Kidney capillary endothelial cell (primary cell): ENCODE results near the gene TNNC1.
A peak's percentile ranks its signal among the peaks of the same experiment; 100 is the strongest.

ENCODE experiments used
- DNase-seq: peaks from one replicate; pipeline ENCODE4 v3.0.0-alpha.2; 2018; ENCODE audit warnings: low spot score

Gene TNNC1

DNA sequence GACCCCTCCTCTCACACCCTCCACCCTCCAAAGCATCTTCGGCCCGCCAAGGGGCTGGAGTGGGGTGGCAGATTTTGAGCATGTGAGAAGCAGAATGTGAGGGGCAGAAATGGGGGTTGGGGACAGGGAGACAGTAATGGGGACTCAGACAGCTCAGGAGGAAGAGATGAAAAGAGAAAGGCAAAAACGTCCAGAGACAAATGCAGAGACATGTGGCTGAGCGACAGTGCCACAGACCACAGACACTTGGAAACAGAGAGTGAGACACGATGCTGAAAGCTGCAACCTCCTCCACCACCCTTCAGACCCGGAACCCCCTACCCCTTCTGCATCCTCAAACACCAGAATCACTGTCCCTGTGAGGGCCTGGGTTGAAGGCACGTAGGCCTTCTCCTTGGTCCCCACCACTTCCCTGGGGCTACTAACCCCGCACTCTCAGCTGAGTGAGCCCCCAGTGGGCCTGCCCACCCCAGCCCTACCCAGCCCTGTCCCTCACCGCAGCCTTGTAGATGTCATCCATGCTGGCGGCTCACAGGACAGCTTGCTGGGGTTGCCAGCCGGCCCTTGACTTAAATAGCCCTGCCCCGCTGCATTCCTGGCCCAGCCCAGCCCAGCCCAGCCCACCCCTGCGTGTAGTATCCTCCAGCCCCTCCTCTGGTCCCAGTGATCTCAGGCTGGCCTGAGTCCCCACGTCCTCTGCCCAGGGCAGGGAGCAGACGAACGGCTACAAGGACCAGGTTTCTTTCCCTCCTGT, at the start of gene TNNC1:
Gene TNNC1 (minus strand): TSS at position 546 of the 754 bp plus-strand sequence. CDS start 26 bp downstream, at position 520.
- DNase-seq = no peak

DNA sequence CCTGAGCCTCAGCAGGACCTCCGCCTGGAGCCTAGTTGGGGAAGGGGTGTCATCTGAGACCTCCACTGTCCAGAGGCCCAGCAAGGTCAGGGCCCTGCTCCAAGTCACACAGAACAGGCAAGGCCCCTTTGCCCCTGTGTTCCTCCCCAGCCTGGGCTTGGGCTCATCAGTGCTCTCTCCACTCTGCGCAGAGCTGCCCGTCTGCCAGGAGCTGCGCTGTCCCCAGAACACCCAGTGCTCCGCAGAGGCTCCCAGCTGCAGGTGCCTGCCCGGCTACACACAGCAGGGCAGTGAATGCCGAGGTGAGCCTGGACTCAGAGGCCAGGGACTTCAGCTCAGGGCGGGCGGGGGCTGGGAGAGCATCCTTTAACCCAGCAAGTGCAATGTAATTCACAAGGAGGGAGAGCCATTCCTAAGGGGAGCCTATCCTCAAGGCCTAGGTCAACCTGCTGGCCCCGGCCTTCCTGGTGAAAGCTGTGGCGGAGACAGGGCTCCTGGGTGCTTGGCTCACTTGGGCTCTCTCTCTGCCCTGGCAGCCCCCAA, 49.0 kb upstream of the TNNC1 start:
- DNase-seq = no peak

DNA sequence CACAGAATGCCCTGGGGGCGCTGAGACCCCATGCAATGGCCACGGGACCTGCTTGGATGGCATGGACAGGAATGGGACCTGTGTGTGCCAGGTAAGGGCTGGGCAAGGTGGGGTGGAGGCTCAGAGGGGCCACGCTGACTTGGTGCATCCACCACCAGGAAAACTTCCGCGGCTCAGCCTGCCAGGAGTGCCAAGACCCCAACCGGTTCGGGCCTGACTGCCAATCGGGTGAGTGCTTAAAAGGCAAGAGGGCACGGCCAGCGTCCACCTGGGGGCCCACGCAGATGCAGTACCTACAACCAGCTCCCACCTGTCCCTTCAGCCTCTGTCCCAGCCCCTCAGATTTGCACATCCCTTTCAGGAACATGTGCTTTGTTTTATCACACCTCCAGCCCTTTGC, 48.2 kb upstream of the TNNC1 start:
- no peak for DNase-seq

DNA sequence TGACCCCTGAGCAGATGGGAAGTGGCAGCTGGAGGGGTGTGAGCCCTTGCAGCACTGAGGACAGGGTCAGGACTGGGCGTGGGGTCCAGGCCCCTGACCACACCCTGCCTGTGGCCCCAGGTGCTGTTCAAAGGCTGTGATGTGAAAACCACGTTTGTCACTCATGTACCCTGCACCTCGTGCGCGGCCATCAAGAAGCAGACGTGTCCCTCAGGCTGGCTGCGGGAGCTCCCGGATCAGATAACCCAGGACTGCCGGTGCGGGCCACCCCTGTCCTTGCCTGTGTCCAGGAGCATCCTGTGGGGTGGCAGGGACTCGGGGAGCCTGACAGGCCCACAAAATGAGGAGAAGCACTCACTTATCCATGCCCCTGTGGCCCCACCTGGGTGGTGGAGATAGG, 47.2 kb upstream of the TNNC1 start:
- no peak for DNase-seq

DNA sequence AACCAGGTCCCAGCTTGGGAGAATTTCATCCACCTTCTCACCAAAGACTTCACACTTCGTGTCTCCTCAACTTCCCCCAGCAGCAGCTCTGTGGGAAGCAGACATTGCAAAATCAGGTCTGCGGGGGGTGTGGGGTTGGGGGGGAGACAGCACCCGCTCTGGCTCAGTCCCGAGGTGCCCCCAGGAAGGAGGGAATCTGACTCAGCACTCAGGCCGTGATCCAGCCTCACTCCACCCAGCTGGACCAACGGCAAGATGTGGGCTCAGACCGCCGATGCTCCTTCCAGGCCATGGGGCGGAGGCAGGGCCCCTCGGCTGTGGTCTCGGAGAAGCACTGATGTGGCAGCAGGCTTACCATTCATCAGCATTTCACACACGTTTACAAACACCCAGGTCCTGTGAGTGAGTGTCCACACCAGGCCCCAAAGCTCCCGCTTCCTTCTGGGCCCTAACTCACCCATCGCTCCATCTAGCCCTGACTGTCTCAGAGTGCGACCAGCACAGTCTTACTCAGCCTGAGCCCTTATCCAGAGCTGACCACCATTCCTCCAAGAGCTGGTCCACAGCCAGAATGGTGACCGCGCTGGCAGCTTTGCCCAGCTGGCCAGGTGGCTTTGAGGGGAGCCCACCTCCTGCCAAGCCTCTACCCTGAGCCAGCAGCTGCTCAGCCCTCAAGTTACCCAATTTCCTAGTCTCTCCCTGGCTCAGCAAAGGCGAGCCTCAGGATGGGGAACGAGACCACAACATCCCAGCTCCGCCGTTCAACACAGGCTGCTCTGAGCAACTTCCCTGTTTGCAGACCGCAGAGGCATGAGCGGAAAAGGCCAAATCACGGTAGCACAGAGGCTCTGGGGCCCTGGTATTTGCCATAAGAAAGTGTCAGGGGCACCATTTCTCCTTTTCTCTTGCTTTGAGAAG, 44.6 kb upstream of the TNNC1 start:
- no peak for DNase-seq

DNA sequence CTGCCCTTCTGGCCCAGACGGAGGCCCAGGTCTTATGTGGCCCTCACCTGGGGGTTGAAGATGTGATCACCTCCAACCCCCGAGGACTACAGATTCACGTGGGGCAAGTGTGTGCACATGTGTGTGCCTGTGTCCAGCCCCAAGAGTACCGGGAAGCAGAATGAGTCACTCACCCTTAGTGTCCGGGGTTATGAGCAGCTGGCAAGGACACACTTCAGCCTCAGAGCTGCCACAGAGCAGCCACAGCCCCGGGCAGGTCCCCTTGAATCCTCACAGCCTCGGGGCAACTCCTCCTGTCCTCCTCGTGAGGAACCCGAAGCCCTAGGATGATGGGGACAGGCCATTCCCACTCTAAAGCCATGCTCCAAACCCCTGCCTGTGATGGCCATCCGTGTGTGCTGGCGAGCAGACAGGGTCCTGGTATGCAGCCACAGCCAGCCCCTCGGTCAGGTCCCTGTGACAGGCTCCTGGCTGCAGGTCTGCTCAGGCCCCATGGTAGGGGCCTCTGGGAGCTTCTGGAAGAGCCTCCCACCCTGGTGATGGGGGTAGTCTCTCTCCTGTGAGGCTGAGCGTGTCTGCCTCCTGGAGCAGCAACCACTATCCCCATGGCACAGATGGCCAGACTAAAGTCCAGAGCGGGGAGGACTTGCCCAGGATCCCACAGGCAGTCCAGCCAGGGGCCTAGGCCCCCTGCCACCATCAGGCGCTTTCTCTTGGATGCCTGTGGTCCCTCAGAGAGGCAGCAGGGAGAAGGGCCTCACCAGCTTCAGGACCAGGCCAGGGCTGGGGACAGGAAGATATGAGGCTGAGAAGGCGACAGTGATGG, 42.1 kb upstream of the TNNC1 start:
- DNase-seq = peak; percentile 72

DNA sequence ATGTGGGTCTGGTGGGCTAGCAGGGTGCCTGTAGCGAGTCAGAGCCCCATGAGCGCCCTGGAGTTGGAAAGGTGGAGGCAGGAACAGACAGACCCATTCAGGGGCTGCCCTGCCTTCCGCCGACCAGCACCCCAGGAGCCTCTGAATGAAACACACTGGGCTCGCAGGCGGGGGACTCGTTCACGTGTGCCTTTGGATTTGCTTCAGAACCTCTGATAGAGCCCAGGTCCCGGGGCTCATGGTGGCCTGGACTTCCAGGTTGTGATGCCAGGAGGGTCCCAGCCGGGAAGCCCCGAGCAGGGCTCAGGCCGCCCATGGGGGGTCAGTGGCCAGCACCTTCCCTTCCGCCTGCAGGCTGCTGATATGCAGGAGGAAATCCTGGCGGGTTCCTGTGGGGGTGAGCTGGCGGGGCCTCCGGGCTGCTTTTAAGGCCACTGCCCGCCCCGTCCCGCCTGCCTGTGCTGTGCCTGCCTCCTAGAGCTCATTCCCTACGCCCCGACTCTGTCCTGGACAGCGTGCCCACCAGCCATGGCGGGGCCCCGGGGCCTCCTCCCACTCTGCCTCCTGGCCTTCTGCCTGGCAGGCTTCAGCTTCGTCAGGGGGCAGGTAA, 41.1 kb upstream of the TNNC1 start, which contains the start of gene STAB1:
Gene STAB1 (plus strand): TSS at position 453 of the 610 bp plus-strand sequence. CDS start 76 bp downstream, at position 529.
- peak; percentile 88 for DNase-seq

DNA sequence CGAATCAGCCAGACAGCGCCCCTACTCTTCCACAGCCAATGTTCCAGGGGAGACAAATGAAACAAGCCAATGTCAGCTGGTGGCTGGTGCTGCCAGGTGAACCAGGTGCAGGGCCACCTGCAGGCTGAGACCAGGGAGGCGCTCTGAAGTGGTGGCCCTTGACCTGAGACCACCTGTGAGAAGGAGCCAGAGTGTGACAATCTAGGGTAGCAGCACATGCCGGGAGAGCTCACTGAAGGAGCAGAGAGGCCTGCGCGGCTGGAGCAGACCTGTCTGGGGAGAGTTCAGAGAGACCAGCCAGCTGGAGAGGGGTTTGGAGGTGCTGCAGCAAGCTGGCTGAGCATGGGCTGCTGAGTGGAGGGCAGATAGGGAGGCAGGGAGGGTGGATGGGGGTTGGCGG, 40.6 kb upstream of the TNNC1 start:
- DNase-seq = peak; percentile 9

DNA sequence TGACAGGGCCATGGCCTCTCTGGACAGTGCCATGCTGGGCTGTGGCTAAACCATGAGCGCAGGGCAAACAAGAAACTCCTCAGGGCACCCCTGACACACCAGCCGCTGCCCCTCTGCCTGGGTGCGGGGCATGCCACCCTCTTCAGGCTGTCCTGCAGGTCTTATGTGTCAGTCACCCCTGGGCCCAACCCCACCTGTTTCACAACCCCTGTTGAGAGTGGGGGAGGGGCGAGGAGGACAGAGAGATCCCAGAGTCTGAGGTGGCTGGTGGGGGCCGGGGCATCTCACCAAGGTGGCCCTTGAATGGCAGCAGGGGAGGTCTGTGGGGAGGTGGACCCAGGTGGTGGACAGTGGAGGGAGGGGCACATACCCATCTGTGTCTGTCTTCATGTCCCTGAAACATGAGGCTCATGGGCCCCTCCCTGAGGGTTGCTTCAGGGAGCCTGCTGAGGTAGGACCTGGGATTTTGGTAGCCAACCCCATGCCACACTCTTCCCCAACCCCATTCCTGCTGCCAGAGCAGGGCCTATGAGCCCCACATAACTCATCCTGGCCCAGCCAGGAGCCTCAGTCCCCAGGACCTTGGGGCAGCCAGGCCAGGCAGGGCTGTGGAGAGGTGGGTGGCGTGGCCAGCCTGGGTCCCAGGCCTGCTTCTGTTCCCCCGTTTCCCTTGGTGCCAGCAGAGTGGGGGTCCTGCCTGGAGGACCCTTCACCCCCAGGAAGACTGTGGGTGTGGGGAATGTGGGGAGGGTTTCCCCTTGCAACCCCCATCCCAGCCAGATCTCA, 39.6 kb upstream of the TNNC1 start:
- no peak for DNase-seq

DNA sequence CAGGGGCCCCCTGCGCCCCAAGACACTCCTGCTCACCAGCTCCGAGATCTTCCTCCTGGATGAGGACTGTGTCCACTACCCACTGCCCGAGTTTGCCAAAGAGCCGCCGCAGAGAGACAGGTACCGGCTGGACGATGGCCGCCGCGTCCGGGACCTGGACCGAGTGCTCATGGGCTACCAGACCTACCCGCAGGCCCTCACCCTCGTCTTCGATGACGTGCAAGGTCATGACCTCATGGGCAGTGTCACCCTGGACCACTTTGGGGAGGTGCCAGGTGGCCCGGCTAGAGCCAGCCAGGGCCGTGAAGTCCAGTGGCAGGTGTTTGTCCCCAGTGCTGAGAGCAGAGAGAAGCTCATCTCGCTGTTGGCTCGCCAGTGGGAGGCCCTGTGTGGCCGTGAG, 38.2 kb upstream of the TNNC1 start:
- DNase-seq = no peak

DNA sequence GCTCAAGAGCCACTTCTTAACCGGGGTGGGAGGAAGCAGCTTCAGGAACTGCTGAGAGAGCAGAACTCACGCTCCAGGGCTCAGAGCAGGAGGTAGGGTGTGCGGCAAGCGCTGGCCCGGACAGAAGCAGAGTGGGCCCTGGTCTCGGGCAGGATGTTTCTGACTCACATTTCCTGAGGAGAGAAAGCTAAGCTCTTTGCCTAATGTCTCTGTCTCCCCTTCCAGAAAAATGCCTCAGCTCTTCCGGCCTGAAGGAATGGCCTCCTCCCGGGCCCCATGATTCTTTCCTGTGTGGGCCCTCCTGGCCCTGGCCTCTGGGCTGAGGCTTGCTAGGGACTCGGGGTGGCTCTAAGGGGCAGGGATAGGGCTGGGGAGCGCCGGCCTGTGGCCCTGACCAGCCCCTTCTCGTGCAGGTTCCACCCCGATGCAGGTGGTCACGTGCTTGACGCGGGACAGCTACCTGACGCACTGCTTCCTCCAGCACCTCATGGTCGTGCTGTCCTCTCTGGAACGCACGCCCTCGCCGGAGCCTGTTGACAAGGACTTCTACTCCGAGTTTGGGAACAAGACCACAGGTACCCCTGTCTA, 37.2 kb upstream of the TNNC1 start:
- DNase-seq = peak; percentile 95

DNA sequence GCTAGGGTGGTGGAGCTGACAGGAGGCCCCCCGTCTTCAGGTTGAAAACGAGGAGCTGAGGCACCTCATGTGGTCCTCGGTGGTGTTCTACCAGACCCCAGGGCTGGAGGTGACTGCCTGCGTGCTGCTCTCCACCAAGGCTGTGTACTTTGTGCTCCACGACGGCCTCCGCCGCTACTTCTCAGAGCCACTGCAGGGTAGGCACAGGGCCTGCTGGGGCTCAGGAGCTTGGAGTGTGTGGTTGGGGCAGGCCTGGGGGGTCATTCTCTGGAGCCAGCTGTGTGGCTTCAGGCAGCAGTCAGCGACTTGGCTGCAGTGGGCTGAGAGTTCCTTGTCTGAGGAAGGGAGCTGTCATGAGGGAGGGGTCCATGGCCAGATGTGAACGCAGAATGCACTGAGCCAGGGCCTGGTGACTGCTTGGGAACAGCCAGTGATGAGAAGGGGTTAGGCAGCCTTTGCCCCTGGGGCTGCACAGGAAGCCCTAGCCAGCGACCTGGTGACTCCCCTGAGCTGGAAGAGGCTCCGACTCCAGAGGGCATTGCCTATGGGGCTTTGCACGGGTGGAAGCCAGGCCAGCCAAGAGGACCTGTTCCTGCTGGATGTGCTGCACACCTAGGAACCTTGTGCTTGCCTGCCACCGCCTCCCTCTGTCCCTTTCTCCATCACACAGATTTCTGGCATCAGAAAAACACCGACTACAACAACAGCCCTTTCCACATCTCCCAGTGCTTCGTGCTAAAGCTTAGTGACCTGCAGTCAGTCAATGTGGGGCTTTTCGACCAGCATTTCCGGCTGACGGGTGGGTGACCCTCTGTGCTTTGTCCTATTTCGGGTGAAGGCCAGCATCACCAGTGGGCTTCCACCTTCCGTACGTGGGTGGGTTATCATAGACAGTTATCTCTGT, 36.4 kb upstream of the TNNC1 start:
- peak; percentile 18 for DNase-seq

DNA sequence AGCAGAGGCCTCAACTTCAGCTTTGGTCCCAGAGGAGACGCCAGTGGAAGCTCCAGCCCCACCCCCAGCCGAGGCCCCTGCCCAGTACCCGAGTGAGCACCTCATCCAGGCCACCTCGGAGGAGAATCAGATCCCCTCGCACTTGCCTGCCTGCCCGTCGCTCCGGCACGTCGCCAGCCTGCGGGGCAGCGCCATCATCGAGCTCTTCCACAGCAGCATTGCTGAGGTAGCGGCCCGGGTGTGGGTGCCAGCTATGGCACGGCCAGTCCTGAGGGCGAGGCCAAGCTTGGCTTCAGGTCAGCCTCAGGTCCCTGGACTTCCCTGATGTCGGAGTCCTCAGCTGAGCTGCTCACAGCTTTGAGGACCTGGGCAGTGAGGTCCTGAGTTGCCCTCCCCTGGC, 35.6 kb upstream of the TNNC1 start:
- no peak for DNase-seq

DNA sequence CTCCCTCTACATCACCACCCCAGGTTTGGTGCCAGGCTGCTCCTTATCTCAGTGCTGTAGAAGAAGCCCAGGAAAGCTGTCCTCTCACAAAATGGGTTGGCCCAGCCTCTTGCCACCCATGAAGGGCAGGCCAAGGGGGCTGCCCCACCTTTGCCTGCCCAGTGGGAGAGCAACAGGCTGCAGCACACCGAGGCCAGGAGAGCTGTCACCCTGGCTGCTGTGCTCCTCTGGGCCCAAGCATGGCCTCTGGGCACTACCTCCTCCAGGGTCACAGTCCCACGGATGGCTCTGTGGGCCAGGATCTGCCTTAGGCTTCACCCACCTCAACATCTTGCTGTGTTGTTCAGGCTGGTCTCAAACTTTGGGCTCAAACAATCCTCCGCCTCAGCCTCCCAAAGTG, 34.9 kb upstream of the TNNC1 start:
- no peak for DNase-seq

DNA sequence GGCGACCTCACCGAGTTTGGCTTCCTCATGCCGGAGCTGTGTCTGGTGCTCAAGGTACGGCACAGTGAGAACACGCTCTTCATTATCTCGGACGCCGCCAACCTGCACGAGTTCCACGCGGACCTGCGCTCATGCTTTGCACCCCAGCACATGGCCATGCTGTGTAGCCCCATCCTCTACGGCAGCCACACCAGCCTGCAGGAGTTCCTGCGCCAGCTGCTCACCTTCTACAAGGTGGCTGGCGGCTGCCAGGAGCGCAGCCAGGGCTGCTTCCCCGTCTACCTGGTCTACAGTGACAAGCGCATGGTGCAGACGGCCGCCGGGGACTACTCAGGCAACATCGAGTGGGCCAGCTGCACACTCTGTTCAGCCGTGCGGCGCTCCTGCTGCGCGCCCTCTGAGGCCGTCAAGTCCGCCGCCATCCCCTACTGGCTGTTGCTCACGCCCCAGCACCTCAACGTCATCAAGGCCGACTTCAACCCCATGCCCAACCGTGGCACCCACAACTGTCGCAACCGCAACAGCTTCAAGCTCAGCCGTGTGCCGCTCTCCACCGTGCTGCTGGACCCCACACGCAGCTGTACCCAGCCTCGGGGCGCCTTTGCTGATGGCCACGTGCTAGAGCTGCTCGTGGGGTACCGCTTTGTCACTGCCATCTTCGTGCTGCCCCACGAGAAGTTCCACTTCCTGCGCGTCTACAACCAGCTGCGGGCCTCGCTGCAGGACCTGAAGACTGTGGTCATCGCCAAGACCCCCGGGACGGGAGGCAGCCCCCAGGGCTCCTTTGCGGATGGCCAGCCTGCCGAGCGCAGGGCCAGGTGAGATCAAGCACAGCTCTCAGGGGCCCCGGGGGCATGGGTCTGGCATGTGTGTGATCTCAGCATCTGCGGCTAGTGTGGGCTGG, 34.2 kb upstream of the TNNC1 start:
- DNase-seq = no peak

DNA sequence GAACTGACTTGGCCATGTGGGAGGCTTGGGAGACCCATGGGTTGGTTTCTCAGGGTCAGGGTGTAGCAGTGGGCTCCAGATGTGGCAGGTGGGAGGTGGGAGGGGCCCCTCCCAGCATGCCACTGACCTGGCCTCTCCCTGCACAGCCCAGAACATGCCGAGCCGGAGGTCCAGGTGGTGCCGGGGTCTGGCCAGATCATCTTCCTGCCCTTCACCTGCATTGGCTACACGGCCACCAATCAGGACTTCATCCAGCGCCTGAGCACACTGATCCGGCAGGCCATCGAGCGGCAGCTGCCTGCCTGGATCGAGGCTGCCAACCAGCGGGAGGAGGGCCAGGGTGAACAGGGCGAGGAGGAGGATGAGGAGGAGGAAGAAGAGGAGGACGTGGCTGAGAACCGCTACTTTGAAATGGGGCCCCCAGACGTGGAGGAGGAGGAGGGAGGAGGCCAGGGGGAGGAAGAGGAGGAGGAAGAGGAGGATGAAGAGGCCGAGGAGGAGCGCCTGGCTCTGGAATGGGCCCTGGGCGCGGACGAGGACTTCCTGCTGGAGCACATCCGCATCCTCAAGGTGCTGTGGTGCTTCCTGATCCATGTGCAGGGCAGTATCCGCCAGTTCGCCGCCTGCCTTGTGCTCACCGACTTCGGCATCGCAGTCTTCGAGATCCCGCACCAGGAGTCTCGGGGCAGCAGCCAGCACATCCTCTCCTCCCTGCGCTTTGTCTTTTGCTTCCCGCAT, 33.4 kb upstream of the TNNC1 start:
- no peak for DNase-seq

DNA sequence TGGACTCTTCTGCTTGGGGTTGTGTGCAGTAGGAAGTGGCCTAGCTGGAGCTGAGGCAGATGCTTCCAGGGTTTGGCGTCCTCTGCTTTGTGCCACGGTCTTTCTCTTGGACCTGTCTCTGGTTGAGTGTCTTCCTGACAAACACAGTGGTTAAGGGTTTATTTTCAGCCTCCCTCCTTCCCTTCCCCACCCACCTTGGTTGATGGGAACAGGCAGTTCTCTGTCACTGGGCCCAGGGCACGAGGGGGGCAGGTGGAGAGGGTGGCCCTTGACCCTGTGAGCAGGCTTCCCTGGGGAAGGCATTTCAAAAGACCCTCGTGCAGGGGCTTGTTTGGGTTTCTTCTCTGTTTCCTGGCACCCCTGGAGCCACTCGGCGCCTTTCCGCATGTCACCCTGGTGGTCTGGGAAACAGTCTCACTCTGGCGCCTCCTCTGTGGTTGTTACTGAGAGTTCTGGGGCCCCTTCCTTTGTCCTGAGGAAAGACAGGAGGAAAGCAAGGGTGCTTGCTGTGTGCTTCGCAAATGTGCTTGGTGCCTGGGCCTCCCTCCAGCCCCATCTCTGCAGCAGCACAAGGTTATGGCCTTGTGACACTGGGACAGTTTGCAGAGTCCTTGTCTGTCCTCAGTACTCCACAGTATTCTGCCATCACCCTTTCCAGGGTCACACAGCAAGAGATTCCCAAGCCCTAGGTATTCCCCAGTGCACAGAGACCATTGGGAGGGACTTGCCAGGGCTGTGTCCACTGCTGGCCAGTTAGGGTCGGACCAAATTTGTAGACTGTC, 31.0 kb upstream of the TNNC1 start:
- no peak for DNase-seq
